Uterus (tissue), 4 donors: ENCODE measurements around the gene DCX. TPM values are rescaled to one million over a fixed set of nuclear protein-coding genes. Genes with fewer than 3 reads are reported as not detected.

Experiments used
- DNase-seq, 2 donors: peaks; one replicate each; pipeline ENCODE4 v3.0.0-alpha.2; 2019 to 2020
- H3K27ac ChIP-seq, 2 donors: fragments of 200-600 bp; sonication (generic); 1 replicate in 1 of 2; 2 replicates in 1 of 2; pipeline ENCODE4 v1.5.1; 2016 to 2018
- H3K27me3 ChIP-seq, 2 donors: fragments of 200-600 bp; sonication (generic); one replicate each; pipeline ENCODE4 v1.5.1; 2018 to 2019; ENCODE audit warnings: control low read depth in 1 of 2
- H3K36me3 ChIP-seq, 2 donors: fragments of 200-600 bp; sonication (generic); one replicate each; pipeline ENCODE4 v1.5.1; 2019; ENCODE audit warnings: control low read depth in 1 of 2
- H3K4me1 ChIP-seq, 2 donors: fragments of 200-600 bp; sonication (generic); one replicate each; pipeline ENCODE4 v1.5.1; 2018 to 2019; ENCODE audit warnings: control low read depth in 1 of 2
- H3K4me3 ChIP-seq, 2 donors: fragments of 200-600 bp; sonication (generic); 1 replicate in 1 of 2; 2 replicates in 1 of 2; pipeline ENCODE4 v1.5.1; 2018 to 2019; ENCODE audit warnings: mild to moderate bottlenecking in 1 of 2
- H3K9me3 ChIP-seq, 2 donors: fragments of 200-600 bp; sonication (generic); one replicate each; pipeline ENCODE4 v1.5.1; 2019; ENCODE audit warnings: control low read depth in 1 of 2
- POLR2A ChIP-seq, 2 donors: fragments of 450-650 bp; IDR thresholded peaks; one replicate each; pipeline ENCODE4 v1.6.1; 2016; ENCODE audit warnings: antibody characterized with exemption in 2 of 2, mild to moderate bottlenecking in 1 of 2, moderate library complexity in 1 of 2
- intact Hi-C: fragments of 100-400 bp; cut with DNase I; formaldehyde crosslinking; loops from one replicate; pipeline ENCODE4 v1.15.1; 2023; ENCODE audit warnings: low total_unique reads
- total RNA-seq, 4 donors: library from RNA; depleted of rRNA in 3 of 4; stranded (reverse); fragments of >200 nt in 3 of 4; gene quantifications; one replicate each; pipeline versions ENCODE4 v1.1.0 to v1.2.4, GENCODE V29; 2014 to 2023
- TF ChIP-seq, protein P1 (sequence below), 4 experiments: fragments of 200-600 bp in 2 of 4; fragments of 450-650 bp in 2 of 4; sonication (generic) in 2 of 4; IDR thresholded peaks; one replicate each; pipeline ENCODE4 v1.5.1; 2016 to 2019; ENCODE audit warnings: antibody characterized with exemption in 4 of 4, mild to moderate bottlenecking in 2 of 4, moderate library complexity in 1 of 4
- donor health status: DM: yes; HTN: yes; CAD: no.

The DCX gene
- total RNA-seq, 4 donors from 2014 or later, result 2.0 to 5.5 TPM; not detected in 2

DNA sequence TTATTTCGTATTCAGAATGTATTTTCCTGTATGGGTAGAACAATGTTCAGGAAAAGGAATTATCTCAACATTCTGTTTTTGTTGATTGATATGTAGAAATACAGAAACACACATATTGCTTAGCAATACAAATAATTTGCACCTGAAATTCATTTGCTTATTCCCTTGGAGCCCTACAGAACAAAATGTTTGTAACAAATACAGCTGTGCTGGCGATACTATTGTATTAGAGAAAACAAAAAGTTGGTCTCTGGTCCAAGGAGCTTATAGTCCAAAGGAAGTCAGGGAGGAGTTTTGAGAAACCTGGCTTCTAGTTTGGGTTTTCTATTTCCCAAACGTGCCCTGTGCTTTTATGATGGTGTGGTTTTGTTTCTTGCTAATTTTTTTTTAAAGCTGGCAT, 104.0 kb downstream of the DCX start:
- TF ChIP-seq, protein P1, sequence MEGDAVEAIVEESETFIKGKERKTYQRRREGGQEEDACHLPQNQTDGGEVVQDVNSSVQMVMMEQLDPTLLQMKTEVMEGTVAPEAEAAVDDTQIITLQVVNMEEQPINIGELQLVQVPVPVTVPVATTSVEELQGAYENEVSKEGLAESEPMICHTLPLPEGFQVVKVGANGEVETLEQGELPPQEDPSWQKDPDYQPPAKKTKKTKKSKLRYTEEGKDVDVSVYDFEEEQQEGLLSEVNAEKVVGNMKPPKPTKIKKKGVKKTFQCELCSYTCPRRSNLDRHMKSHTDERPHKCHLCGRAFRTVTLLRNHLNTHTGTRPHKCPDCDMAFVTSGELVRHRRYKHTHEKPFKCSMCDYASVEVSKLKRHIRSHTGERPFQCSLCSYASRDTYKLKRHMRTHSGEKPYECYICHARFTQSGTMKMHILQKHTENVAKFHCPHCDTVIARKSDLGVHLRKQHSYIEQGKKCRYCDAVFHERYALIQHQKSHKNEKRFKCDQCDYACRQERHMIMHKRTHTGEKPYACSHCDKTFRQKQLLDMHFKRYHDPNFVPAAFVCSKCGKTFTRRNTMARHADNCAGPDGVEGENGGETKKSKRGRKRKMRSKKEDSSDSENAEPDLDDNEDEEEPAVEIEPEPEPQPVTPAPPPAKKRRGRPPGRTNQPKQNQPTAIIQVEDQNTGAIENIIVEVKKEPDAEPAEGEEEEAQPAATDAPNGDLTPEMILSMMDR (IDR thresholded peaks at IDR 0.05), result no peak
- no peak for TF ChIP-seq POLR2A (IDR thresholded peaks at IDR 0.05)
- DNase-seq, result no peak
- no peaks in the 10 kb centered on the region for H3K9me3 ChIP-seq
- intact Hi-C loops, result no loop called here
- no peaks in the 10 kb centered on the region for H3K36me3 ChIP-seq
- no peak overlapping the region for H3K27ac ChIP-seq
- H3K27me3 ChIP-seq, result peaks cover 0 to 10% of the 10 kb centered on the region in 2 donors
- H3K4me1 ChIP-seq, result no peaks in the 10 kb centered on the region
- H3K4me3 ChIP-seq, result no peak overlapping the region

DNA sequence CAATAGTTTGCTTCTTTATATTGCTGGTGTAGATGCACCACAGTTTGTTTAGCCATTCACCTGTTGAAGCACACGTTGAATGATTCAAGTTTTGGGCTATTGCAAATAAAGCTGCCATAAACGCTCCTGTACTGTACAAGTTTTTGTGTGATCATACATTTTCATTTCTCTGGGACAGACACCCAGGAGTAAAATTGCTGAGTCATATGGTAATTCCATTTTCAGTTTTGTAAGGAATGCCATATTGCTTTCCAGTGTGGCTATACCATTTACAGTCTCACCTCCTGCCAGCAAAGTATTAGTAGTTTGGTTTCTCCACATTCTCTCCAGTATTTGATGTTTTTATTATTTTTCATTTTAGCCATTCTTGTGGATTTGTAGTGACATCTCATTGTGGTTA, 109.7 kb downstream of the DCX start:
- Histone ChIP-seq H3K4me1 (no peaks in the 10 kb centered on the region), H3K9me3 (no peaks in the 10 kb centered on the region), H3K27me3 (peaks cover 0 to 5% of the 10 kb centered on the region in 2 donors), H3K4me3 (no peak overlapping the region), H3K27ac (no peak overlapping the region), H3K36me3 (no peaks in the 10 kb centered on the region)
- TF ChIP-seq POLR2A (IDR thresholded peaks at IDR 0.05), result no peak
- TF ChIP-seq, protein P1 (IDR thresholded peaks at IDR 0.05), result no peak
- no peak for DNase-seq
- intact Hi-C loops, result no loop called here

DNA sequence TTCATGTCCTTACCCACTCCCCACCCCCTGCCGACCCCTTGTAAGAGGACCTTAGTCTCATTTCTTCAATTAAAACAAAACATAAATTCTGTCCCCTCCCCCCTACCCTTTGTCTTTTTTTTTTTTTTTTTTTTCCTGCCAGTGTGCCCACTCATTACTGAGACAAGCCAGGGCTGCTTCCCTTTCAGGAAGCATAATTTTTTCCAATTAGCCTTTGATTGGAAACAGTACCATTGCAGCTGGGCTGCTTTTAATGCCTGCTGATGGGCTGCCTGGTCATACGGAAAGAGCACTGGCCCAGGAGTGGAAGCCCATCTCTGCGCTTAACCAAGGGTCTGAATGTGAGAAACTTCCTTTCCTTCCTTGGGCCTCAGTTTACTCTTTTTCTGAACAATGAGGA, 123.2 kb downstream of the DCX start:
- Histone ChIP-seq H3K27ac (no peak overlapping the region), H3K27me3 (no peaks in the 10 kb centered on the region), H3K4me1 (no peaks in the 10 kb centered on the region), H3K9me3 (no peaks in the 10 kb centered on the region), H3K36me3 (no peaks in the 10 kb centered on the region), H3K4me3 (no peak overlapping the region)
- intact Hi-C loops, result no loop called here
- DNase-seq, result no peak
- no peak for TF ChIP-seq POLR2A (IDR thresholded peaks at IDR 0.05)
- TF ChIP-seq, protein P1 (IDR thresholded peaks at IDR 0.05), result no peak

DNA sequence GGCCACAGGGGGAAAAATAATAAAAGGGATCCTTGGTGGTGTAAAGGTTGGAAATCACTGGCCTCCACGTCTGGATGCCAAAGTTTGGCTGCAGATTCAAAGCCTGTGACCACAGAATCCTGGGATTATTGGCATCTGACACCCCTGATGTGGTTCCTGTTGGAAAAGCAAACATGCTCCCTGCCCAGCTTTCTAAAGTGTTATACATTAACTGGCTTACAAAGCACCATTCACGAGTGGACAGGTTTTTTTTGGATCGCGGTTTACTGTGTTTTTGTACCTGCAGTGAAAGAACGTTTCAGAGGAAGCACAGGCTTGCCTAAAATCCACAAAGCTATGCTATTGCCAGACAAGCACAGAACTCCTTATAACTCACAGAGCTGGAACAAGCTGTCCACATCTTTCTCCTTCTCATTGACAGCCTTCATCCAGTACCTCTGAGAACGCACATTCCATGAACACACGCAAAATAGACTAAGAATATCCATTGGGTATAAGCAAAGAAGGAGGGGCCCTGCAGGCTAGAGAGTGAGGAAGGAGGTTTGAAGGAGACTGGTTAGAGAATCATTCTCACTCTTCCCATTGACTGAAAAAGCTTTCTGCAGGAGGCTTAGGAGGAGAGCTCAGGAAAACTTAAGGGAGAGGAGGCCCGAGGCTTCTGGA, 127.2 kb downstream of the DCX start:
- no peak overlapping the region for H3K4me3 ChIP-seq
- TF ChIP-seq POLR2A (IDR thresholded peaks at IDR 0.05), result no peak
- TF ChIP-seq, protein P1 (IDR thresholded peaks at IDR 0.05), result no peak
- no peak for DNase-seq
- H3K9me3 ChIP-seq, result no peaks in the 10 kb centered on the region
- intact Hi-C loops, result no loop called here
- no peaks in the 10 kb centered on the region for H3K27me3 ChIP-seq
- no peaks in the 10 kb centered on the region for H3K36me3 ChIP-seq
- no peak overlapping the region for H3K27ac ChIP-seq
- no peaks in the 10 kb centered on the region for H3K4me1 ChIP-seq

DNA sequence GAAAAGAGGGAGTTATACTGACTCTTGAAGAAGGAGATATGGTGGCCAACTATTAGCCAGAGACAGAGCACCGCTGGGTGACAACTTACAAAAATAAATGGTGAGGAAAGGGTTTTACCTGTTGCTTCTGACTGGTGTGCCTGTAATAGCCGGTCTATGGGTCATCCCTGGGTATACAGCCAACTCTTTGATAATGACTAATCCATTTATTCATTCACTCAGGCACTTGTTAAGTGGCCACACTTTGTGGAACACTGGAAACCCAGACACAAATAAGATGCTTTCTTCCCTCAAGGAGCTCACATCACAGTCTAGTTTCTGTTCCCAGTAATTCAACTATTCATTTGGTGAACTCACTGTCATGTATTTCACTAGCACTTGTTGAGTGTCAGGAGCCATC, 128.5 kb downstream of the DCX start:
- no peak overlapping the region for H3K4me3 ChIP-seq
- H3K27me3 ChIP-seq, result no peaks in the 10 kb centered on the region
- intact Hi-C loops, result no loop called here
- no peak for DNase-seq
- TF ChIP-seq POLR2A (IDR thresholded peaks at IDR 0.05), result no peak
- H3K9me3 ChIP-seq, result no peaks in the 10 kb centered on the region
- no peaks in the 10 kb centered on the region for H3K36me3 ChIP-seq
- H3K4me1 ChIP-seq, result no peaks in the 10 kb centered on the region
- no peak overlapping the region for H3K27ac ChIP-seq

DNA sequence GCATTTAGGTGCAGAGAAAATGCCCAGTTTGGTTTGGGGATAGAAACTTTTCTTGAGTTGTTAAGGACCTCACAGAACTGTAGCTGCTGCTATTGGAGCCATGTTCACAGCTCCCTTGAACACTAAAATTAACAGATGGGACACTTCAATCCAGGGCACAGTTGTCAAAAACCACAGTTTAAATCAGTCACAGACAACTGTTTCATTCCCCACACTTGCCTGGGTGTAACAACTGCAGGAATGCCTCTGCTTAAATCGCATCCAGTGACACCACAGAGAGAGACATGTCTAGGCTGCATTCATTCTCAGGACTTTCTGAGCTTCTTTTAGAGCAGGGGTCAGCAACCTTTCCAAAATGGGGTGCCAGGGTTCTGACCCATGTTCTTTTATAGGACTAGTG, 129.0 kb downstream of the DCX start:
- no peak for TF ChIP-seq POLR2A (IDR thresholded peaks at IDR 0.05)
- TF ChIP-seq, protein P1 (IDR thresholded peaks at IDR 0.05), result no peak
- H3K27me3 ChIP-seq, result no peaks in the 10 kb centered on the region
- no peak overlapping the region for H3K27ac ChIP-seq
- DNase-seq, result no peak
- no peak overlapping the region for H3K4me3 ChIP-seq
- H3K36me3 ChIP-seq, result no peaks in the 10 kb centered on the region
- intact Hi-C loops, result no loop called here
- H3K4me1 ChIP-seq, result no peaks in the 10 kb centered on the region
- H3K9me3 ChIP-seq, result no peaks in the 10 kb centered on the region
